C4-2B (cell line): Measurements from ENCODE around the gene LAMTOR3.

Experiments
- CTCF ChIP-seq: fragments of 450-650 bp; conservative IDR thresholded peaks from 2 replicates; pipeline ENCODE4 v1.5.1; 2017; ENCODE audit warnings: mild to moderate bottlenecking
- ZFX ChIP-seq: fragments of 450-650 bp; IDR thresholded peaks from 2 replicates; pipeline ENCODE4 v1.6.1; 2017

DNA sequence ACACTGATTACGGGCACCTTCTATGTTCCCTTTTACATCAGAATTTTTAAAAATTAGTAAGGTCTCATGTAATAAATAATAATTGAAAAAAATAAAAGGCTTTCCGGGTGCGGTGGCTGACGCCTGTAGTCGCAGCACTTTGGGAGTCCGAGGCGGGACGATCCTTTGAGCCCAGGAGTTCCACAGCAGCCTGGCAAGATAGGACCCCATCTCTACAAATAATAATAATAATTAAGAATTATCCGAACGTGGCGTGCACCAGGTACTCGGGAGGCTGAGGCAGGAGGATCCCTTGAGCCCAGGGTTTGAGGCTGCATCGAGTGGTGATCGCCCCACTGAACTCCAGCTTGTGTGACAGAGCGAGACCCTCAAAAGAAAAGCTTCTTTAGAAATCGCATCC, 771 bp upstream of the LAMTOR3 start:
- TF ChIP-seq CTCF (no peak), ZFX (no peak)
